ENCODE results near the gene ODC1.

ODC1 gene

DNA sequence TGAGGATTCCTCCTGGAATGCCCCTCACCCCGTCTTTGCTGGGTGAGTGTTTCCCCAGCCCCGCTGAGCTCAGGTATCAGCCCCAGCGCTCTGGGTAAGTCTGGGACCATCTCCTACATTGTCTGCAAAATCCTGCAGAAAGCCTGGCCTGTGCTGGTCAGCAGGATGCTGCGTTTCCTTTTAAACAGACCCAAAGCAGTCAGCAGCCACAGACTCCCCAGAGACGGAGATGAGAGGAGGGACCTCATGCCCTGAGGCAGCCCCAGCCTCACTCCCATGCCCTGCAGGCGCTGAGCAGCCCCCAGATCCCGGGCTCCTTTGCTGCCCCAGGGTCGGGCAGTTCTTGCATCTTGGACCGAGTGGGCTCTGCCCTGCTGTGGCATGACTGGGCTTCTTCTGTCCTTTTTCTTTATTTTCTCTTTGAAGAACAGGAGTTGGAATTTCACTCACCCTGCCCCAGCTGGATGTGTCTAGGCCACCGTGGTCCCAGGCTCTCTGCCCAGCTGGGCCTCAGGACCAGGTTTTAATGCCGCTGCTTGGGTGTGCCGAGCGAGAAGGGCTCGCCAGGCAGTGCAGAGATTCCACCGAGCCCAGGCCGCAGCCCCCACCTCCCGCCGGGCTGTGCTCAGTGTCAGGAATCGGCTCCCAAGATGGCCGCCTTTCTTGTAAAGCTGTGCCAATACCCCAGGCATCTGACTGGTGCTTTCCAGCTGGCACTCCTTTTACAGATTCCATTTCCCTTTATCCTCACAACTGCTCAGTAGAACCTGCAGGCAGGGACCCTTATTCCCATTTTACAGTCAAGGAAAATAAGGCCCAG is 43.6 kb downstream of the ODC1 start:
- FAIRE-seq (no peak), DNase-seq (ENCODE audit: insufficient read length, low spot score) (no peak)

DNA sequence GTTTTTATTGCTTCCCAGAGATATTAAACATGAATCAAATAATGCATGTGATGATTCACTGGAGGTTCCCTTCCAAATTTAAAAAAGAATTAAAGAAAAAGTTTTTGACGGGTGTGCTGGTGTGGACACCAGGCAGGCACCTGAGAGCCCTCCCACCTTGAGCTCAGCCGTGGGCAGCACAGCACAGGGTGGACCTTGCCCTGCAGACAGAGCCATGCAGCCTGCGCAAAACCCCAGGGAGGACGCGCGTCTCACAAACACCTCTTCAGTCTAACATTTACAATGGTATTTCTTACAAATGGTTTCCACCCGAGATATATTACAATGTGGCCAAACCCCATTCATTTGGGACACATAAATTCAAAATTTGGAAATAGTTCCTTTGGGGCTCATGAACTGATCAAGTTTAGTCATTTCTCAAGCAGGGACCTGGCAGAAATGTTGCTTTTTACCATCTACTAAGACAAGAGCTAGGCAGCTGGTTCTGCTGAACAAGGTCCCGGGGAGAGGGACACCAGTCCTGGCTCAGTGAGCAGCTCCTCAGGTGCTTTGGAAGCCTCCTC is 45.4 kb downstream of the ODC1 start:
- no peak for FAIRE-seq
- DNase-seq (ENCODE audit: insufficient read length, low spot score): no peak

DNA sequence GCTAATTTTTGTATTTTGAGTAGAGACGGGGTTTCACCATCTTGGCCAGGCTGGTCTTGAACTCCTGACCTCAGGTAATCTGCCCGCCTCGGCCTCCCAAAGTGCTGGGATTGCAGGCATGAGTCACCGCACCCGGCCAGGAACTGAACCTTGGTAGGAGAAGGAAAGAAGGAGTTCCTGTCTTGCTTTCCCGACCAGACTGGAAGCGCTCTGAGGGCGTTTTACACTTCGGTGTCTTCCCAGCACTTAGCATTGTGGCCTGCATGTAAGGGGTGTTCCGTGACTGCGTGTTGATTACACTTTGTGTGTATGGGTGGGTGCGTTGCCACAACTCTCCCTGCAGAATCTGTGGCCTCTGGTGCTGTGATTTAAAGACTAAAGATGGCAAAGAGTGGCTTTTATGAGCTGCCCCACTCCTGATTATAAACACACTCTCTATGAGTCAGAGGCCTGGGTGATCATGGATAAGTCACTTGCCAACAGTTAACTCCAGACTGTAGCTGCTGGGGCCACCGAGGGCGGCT is 46.0 kb downstream of the ODC1 start:
- no peak for DNase-seq (ENCODE audit: insufficient read length, low spot score)

GRCh38 chr2:10400978-10401951 is 46.9 kb downstream of the ODC1 start:
- DNase-seq (ENCODE audit: insufficient read length, low spot score): no peak
- FAIRE-seq: no peak

More for the DNA sequence above, 46.0 kb downstream of the ODC1 start:
- FAIRE-seq: no peak

GRCh38 chr2:10400568-10400977 is 47.6 kb downstream of the ODC1 start:
- FAIRE-seq (peak; percentile 52), DNase-seq (ENCODE audit: insufficient read length, low spot score) (no peak)

DNA sequence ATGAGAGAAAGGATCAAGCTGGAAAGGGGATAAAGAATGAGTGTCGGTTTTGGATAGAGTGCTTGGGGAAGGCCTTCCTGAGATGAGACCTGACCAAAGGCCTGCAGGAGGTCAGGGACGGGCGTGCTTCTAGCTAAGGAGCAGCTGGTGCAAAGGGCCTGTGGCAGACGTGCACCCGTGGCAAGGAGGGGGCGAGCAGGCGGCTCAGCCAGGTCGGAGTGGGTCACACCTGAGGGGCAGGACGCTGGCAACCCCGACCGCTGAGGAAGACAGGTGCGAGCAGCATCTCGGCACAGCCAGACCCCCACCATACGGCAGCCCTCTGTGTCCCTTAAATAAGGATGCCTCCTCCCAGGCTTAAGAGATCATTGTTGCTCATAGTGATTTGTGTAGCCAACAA is 48.1 kb downstream of the ODC1 start:
- DNase-seq (ENCODE audit: insufficient read length, low spot score): no peak
- no peak for FAIRE-seq

- FAIRE-seq: peak; percentile 96
These were observed 48.8 kb downstream of the ODC1 start for GRCh38 chr2:10399358-10399757.

GRCh38 chr2:10398496-10398895 is 49.6 kb downstream of the ODC1 start:
- FAIRE-seq (no peak), DNase-seq (ENCODE audit: insufficient read length, low spot score) (no peak)

More at GRCh38 chr2:10399358-10399757, 48.8 kb downstream of the ODC1 start:
- DNase-seq (ENCODE audit: insufficient read length, low spot score): no peak

DNA sequence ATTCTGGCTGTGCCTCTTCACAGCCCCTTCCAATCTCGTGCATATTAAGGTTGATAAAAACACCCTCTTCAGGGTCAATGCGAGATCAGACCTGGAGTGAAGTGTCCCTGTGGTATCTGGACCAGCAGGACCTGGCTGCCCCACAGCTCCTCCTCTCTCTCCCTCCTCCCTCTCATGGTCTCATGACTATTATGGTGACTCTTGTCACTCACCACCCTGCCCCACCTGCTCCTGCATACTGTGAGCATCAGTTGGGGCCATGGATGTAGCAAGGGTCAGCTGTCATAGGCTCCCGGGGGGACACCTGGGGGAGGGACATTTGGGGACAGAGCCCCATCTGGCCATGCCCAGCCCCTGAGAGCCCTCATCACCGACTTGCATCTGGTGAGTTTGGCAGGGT is 50.2 kb downstream of the ODC1 start:
- DNase-seq (ENCODE audit: insufficient read length, low spot score) (no peak), FAIRE-seq (no peak)

GRCh38 chr2:10397297-10397875 is 50.7 kb downstream of the ODC1 start:
- no peak for FAIRE-seq
- no peak for DNase-seq (ENCODE audit: insufficient read length, low spot score)

DNA sequence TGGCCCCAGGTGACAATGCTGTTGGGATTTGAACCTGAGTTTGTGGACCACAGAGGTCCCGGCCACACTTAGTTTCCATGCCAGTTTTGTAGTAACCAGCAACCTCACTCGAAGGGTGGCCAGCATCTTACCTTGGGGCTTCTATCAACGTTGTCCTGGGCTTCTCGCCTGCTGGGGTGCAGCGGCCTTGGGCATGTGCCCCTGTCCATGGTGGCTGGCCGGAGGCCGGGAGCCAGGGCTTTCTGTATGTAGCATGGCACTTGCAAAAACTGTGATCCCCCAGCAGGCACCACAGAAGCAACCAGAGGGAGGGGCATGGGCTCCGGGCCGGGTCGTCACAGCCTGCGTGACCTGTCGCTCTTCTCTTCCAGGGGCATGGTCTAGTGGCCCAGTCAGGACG is 51.7 kb downstream of the ODC1 start:
- DNase-seq (ENCODE audit: insufficient read length, low spot score) (no peak), FAIRE-seq (no peak)

GRCh38 chr2:10395893-10396292 is 52.2 kb downstream of the ODC1 start:
- DNase-seq (ENCODE audit: insufficient read length, low spot score): no peak

GRCh38 chr2:10393640-10393982 is 54.5 kb downstream of the ODC1 start:
- FAIRE-seq: no peak
- no peak for DNase-seq (ENCODE audit: insufficient read length, low spot score)

More at GRCh38 chr2:10395893-10396292, 52.2 kb downstream of the ODC1 start:
- no peak for FAIRE-seq

DNA sequence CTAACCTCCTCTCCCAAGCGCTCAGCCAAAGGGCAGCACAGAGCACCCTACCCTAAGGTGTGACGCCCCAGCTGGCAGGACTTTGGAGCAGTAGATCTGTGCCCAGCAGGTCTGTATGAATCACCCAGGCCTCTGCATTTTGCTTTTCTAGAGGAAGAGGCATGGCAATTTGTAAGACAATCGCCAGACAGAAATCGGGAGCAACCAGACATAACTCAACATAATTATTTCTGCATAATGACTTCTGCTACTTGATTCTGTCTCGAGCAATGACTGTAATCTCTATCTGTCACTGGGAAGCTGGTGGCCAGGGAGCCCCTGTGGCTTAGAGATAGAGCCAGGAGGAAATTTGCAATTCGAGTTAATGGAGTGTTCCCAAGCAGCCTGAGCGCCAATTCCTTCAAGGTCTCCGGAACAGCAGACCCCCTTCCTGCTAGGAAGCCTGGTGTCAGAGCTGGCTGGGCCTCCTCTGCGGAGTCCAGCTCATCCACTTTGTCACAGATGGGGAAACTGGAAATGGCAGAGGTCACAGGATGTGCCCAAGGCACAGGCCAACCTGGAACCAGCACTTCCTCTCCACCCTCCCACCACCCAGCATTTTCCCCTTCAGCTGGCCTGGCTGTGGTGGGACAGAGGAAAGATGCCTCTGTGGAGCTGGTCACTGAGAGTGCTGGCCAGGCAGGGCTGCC is 55.0 kb downstream of the ODC1 start:
- DNase-seq (ENCODE audit: insufficient read length, low spot score) (no peak), FAIRE-seq (no peak)

DNA sequence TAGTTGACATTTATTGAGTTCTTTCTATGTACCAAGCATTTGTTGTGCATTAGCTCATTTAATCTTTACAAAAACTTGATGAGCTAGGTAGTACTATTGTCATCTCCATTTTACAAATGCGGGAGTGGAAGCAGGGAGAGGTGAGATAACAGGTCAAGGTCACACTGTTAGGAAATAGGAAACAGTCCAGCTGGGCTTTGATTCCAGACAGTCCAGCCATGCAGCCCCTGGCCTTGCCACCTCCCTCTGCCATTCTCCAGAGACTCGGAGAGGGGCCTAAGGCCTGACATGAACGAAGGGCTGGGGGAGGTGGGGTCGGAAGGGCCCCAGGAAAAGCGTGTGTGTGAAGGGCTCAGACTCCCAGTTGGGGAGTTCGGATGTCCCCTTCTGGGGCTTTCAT is 55.6 kb downstream of the ODC1 start:
- FAIRE-seq (no peak), DNase-seq (ENCODE audit: insufficient read length, low spot score) (no peak)

DNA sequence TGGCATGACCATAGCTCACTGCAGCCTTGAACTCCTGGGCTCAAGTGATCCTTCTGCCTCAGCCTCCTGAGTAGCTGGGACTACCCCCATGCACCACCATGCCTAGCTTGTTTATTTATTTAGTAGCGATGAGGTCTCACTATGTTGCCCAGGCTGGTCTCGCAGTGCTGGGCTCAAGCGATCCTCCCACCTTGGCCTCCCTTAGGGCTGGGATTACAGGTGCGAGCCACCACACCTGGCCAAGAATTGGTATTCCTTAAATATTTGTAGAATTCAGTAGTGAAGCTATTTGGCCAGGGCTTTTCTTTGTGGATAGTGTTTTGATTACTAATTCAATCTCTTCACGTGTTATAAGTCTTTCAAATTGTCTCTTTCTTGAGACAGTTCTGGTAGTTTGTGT is 56.0 kb downstream of the ODC1 start:
- DNase-seq (ENCODE audit: insufficient read length, low spot score): no peak
- FAIRE-seq: no peak

GRCh38 chr2:10390369-10390801 is 57.7 kb downstream of the ODC1 start:
- DNase-seq (ENCODE audit: insufficient read length, low spot score): no peak
- FAIRE-seq: no peak

All from HTR-8/SVneo (cell line).